Measurements from ENCODE around the gene SERINC2. TPM values are rescaled to one million over a fixed set of nuclear protein-coding genes. Genes with fewer than 3 reads are reported as not detected.

SERINC2 gene
- total RNA-seq, 1 experiment from 2014 or later, result 14.0 TPM

- TF ChIP-seq, protein P1, sequence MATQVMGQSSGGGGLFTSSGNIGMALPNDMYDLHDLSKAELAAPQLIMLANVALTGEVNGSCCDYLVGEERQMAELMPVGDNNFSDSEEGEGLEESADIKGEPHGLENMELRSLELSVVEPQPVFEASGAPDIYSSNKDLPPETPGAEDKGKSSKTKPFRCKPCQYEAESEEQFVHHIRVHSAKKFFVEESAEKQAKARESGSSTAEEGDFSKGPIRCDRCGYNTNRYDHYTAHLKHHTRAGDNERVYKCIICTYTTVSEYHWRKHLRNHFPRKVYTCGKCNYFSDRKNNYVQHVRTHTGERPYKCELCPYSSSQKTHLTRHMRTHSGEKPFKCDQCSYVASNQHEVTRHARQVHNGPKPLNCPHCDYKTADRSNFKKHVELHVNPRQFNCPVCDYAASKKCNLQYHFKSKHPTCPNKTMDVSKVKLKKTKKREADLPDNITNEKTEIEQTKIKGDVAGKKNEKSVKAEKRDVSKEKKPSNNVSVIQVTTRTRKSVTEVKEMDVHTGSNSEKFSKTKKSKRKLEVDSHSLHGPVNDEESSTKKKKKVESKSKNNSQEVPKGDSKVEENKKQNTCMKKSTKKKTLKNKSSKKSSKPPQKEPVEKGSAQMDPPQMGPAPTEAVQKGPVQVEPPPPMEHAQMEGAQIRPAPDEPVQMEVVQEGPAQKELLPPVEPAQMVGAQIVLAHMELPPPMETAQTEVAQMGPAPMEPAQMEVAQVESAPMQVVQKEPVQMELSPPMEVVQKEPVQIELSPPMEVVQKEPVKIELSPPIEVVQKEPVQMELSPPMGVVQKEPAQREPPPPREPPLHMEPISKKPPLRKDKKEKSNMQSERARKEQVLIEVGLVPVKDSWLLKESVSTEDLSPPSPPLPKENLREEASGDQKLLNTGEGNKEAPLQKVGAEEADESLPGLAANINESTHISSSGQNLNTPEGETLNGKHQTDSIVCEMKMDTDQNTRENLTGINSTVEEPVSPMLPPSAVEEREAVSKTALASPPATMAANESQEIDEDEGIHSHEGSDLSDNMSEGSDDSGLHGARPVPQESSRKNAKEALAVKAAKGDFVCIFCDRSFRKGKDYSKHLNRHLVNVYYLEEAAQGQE (IDR thresholded peaks at IDR 0.05; ENCODE audit: insufficient read depth in 1 of 2, low read depth in 2 of 2, low read length in 1 of 2), result no peak
- TF ChIP-seq SIN3A (IDR thresholded peaks at IDR 0.05; ENCODE audit: borderline replicate concordance, insufficient read depth, low read depth, low read length), result no peak
- TF ChIP-seq POLR2AphosphoS5 (IDR thresholded peaks at IDR 0.05; ENCODE audit: low read depth, low read length), result no peak
- TF ChIP-seq, protein P2, sequence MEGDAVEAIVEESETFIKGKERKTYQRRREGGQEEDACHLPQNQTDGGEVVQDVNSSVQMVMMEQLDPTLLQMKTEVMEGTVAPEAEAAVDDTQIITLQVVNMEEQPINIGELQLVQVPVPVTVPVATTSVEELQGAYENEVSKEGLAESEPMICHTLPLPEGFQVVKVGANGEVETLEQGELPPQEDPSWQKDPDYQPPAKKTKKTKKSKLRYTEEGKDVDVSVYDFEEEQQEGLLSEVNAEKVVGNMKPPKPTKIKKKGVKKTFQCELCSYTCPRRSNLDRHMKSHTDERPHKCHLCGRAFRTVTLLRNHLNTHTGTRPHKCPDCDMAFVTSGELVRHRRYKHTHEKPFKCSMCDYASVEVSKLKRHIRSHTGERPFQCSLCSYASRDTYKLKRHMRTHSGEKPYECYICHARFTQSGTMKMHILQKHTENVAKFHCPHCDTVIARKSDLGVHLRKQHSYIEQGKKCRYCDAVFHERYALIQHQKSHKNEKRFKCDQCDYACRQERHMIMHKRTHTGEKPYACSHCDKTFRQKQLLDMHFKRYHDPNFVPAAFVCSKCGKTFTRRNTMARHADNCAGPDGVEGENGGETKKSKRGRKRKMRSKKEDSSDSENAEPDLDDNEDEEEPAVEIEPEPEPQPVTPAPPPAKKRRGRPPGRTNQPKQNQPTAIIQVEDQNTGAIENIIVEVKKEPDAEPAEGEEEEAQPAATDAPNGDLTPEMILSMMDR (IDR thresholded peaks at IDR 0.05), result no peak
- TF ChIP-seq TCF7L2 (IDR thresholded peaks at IDR 0.05; ENCODE audit: low read depth, low read length), result no peak
- POLR2A ChIA-PET, result no interaction called here
- in situ Hi-C loops (cut with HindIII; ENCODE audit: low pct_unique_long_range_greater_than_20kb, low sequenced_read_pairs), result no loop called here
- Histone ChIP-seq H3K27me3 (ENCODE audit: control insufficient read depth, insufficient read depth, low read length) (no peaks in the 10 kb centered on the region), H3K27ac (ENCODE audit: low read length) (no peak overlapping the region), H3K4me3 (ENCODE audit: low read depth in 2 of 2, low read length in 2 of 2) (no peak overlapping the region), H3K36me3 (ENCODE audit: control insufficient read depth, insufficient read depth, low read length) (no peaks in the 10 kb centered on the region), H3K4me1 (ENCODE audit: control insufficient read depth, insufficient read depth, low read length) (no peaks in the 10 kb centered on the region), H3K9me3 (ENCODE audit: control insufficient read depth, insufficient read depth, low read depth, low read length) (no peaks in the 10 kb centered on the region)
- DNase-seq (ENCODE audit: low read depth, low spot score) (no peak), ATAC-seq (no peak)
- intact Hi-C loops (cut with micrococcal nuclease; ENCODE audit: unreplicated experiment), result no loop called here
- CTCF ChIA-PET, result interaction anchor here (0.8 kb wide), 1 partner anchor 178 kb away, joined by 3 read pairs; no protein-coding TSS in a partner anchor
- no TSS peak for BruUV-seq (replicated peaks)
These were observed 40.3 kb upstream of the SERINC2 start for GRCh38 chr1:31372751-31373055.

DNA sequence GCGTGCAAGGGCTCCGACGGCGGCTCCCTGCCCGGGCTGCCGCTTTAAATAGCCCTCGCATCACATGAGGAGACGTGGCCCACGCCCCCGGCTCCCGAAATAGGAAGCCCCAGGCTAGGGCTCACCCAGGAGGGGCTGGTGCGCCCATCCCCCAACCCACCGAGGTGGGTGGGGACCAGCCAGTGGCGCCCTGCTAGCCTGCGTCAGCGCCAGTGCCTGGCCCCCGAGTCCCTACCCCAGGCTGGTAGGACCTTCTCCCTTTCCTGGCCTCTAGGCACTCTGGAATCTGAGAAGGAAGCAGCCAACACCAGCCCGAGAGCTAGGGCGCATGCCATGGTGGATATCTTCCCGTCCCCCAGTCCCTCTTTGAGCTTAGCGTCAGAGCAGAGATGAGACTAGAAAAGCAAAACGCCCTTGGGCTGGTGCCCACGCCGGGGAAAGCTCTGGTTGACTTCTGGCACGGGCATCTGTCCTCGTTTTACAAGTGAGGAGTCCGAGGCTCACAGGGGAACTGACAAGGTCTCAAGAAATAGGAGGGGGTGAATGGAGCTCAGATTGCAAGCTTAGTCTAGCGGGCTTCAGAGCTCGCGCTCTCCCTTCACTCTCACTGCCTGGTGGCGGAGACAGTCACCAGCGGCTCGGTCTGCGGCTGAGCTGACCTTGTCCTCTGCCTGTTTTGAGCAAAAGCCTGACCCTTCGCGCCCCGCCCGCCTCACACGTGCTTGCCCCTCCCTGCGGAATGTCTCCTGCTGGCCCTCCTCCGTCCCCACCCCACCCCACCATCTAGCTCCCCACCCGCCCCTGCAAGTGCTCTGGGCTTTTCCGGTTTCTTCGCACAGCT is 39.7 kb upstream of the SERINC2 start, which contains the start of gene FABP3:
Gene FABP3 (minus strand): TSS at position 21 of the 841 bp plus-strand sequence. CDS start 62 bp downstream, outside the sequence.
- ATAC-seq (peak; percentile 62), DNase-seq (ENCODE audit: low read depth, low spot score) (no peak)
- H3K27ac ChIP-seq (ENCODE audit: low read length), result no peak within 1 kb of the TSS
- ChIA-PET CTCF (interaction anchor here (0.6 to 0.9 kb wide), 3 partner anchors 20 to 178 kb away, joined by 3 to 11 read pairs (median 4); no protein-coding TSS in a partner anchor), POLR2A (interaction anchor here (0.8 kb wide), 1 partner anchor 18 kb away, joined by 3 read pairs; no protein-coding TSS in a partner anchor)
- no TSS peak for BruUV-seq (replicated peaks)
- intact Hi-C loops (cut with micrococcal nuclease; ENCODE audit: unreplicated experiment) (no loop called here), in situ Hi-C loops (cut with HindIII; ENCODE audit: low pct_unique_long_range_greater_than_20kb, low sequenced_read_pairs) (no loop called here)
- H3K36me3 ChIP-seq (ENCODE audit: control insufficient read depth, insufficient read depth, low read length), result no peaks in the 10 kb centered on the region
- H3K27me3 ChIP-seq (ENCODE audit: control insufficient read depth, insufficient read depth, low read length), result no peaks in the 10 kb centered on the region
- no peaks in the 10 kb centered on the region for H3K9me3 ChIP-seq (ENCODE audit: control insufficient read depth, insufficient read depth, low read depth, low read length)
- H3K4me3 ChIP-seq (ENCODE audit: low read depth in 2 of 2, low read length in 2 of 2), result no peak within 1 kb of the TSS
- TF ChIP-seq, protein P2 (IDR thresholded peaks at IDR 0.05), result no peak
- TF ChIP-seq POLR2AphosphoS5 (IDR thresholded peaks at IDR 0.05; ENCODE audit: low read depth, low read length) (no peak), SIN3A (IDR thresholded peaks at IDR 0.05; ENCODE audit: borderline replicate concordance, insufficient read depth, low read depth, low read length) (no peak), TCF7L2 (IDR thresholded peaks at IDR 0.05; ENCODE audit: low read depth, low read length) (no peak)
- TF ChIP-seq, protein P1 (IDR thresholded peaks at IDR 0.05; ENCODE audit: insufficient read depth in 1 of 2, low read depth in 2 of 2, low read length in 1 of 2), result no peak
- H3K4me1 ChIP-seq (ENCODE audit: control insufficient read depth, insufficient read depth, low read length), result no peaks in the 10 kb centered on the region

Data from Panc1 (cell line).